Choroid plexus epithelial cell (primary cell): ENCODE results near the gene PHACTR1.
A peak's percentile ranks its signal among the peaks of the same experiment; 100 is the strongest.

ENCODE experiments used
- DNase-seq: peaks from one replicate; pipeline ENCODE4 v3.0.0-alpha.2; 2010; ENCODE audit warnings: low read depth
- H3K4me3 ChIP-seq: 2 replicates; pipeline ENCODE4 v1.5.1; 2011; ENCODE audit warnings: low read depth, mild to moderate bottlenecking, control low read depth, low read length, moderate library complexity
- CTCF ChIP-seq: conservative IDR thresholded peaks from 2 replicates; pipeline ENCODE4 v1.5.1; 2011; ENCODE audit warnings: low read depth, mild to moderate bottlenecking, control low read depth, inconsistent platforms, low read length, moderate library complexity

PHACTR1 gene

GRCh38 chr6:13260831-13261230 lies 544.3 kb downstream of the PHACTR1 start:
- TF ChIP-seq CTCF, result no peak
- no peak for DNase-seq

DNA sequence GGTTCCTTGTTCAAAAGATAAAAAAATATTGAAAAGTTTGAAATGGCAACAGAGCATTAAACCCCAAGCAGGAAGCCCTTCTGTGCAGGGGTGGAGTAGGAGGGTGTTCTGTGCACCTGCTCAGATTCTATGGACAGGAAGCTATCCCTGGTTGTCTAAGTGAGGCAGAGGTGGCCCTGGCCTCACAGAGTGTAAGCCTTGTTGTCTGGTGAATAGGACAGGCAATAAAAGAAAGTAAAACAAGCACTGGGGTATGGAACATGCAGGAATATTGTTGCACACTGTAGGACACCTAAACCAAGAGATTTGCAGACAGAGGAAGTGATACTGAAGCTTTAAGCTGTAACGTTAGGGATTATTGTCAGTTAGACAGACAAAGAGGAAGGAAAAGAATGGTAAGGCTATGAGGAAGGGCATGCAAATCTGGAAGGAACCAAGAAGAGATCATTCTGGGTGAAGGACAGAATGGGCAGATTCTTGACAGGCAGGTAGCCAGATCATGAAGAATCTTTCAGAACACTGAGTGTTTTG lies 545.0 kb downstream of the PHACTR1 start:
- no peak for TF ChIP-seq CTCF
- no peak for DNase-seq
- no peak overlapping the region for H3K4me3 ChIP-seq

More at GRCh38 chr6:13260831-13261230, 544.3 kb downstream of the PHACTR1 start:
- H3K4me3 ChIP-seq, result no peak overlapping the region

DNA sequence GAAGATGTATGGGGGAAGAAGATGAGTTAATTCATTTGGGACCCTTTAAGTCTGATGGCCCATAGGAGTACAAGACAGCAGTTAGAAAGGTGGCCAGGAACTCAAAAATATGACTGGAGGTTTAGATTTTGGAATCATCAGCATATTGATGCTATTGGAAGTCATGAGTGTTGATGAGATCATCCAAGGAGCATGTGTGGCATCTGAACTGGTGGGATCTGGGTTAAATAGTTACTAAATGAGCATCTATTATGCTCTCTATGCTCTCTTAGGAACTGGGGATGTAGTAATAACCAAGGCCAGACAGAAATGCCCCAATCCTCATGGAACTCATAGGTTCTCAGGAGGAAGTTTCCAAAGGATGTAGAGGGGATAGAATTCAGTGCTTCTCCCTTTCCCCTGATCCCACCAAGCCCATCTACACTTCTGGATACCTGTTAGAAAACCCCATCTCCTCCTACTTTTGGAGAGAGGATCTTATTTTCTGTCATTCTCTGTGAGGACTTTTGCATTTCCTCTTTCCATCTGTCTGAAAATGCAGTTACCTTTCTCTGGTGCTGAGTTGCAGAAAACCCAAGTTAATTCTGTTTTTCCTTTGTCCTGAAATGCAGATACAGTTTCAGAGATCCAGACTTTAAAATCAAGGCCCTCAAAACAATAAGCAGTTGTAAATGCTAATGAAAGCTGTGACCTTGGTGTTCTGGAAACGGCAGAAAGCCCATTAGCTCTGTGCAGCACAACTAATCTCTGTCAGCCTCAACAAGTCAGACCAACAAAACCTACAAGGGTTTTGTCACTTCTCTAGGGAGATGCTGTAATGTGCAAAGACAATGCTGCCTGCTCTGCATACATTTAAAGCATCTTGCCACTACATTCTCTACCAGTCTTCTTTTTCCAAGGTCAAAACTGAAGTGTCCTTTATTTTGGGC lies 546.0 kb downstream of the PHACTR1 start:
- no peak for TF ChIP-seq CTCF
- no peak overlapping the region for H3K4me3 ChIP-seq
- peak; percentile 9 for DNase-seq

DNA sequence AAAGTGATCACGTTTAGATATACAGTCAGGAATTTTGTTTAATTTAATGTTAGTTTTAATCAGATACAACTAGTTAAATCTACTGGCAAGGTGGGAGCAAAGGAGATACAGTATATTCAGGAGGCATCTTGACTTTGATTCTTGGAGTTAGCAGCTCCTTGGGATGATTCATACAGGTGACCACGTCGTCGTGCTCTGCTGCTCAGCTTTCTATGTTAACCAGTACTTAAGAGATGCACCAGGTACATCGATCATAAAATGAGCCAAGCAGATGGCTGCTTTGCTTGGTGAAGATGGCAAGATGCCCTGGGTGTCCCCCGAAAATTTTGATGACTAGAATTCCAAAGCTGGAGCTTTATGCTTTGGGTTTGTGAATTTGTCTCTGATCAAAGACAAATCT lies 547.1 kb downstream of the PHACTR1 start:
- TF ChIP-seq CTCF, result no peak
- DNase-seq, result no peak

DNA sequence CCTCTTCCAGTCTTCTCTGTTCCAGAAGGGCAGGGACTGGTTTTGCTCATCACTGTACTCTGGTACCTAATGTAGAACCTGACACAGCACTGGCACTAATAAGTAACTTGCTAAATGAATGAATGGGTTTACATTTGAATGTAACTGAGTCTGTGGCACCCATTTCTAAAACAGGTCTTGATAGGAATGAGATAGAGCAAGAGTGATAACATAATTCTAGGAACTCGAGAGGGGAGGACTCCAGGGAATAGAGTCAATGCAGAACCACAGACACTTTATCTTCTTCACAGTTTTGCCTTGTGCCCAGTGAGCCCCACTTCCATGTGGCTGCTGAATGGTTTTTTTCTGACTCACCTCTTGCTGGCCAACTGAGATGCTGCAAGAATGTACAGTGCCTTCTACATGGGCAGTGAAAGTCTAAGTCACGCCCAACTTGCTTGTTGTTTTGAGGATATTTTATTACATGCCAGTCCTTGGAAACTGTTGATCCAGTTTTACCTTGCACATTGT lies 550.6 kb downstream of the PHACTR1 start:
- TF ChIP-seq CTCF, result no peak
- H3K4me3 ChIP-seq, result no peak overlapping the region
- peak; percentile 13 for DNase-seq

More for the DNA sequence above, 547.1 kb downstream of the PHACTR1 start:
- no peak overlapping the region for H3K4me3 ChIP-seq

- H3K4me3 ChIP-seq, result no peak overlapping the region
- DNase-seq, result peak; percentile 87
- TF ChIP-seq CTCF, result no peak
These were observed 552.4 kb downstream of the PHACTR1 start for GRCh38 chr6:13268913-13269518.
